Right ventricle myocardium superior (tissue), 1 donor: ENCODE measurements around the gene ATP6V0D1. TPM values are rescaled to one million over a fixed set of nuclear protein-coding genes. Genes with fewer than 3 reads are reported as not detected.

Experiments used
- ATAC-seq: fragments of 200-7000 bp; cut with Tn5 transposase; one replicate; pipeline ENCODE4 v1.9.1; 2020; ENCODE audit warnings: mild to moderate bottlenecking; ENCODE audit not compliant: poor library complexity
- DNase-seq: peaks from one replicate; pipeline ENCODE4 v3.0.0-alpha.2; 2020
- intact Hi-C: fragments of 100-400 bp; cut with DNase I; formaldehyde crosslinking; loops from one replicate; pipeline ENCODE4 v1.11.2; 2022
- total RNA-seq: library from RNA; stranded (reverse); fragmentation: NEBNext Ultra II Directional; extraction: Animal tissue kit (Norgen Biotek cat#: 25700); gene quantifications from one replicate; pipeline ENCODE4 v1.2.1, GENCODE V29; 2021
- donor health status: DM: no; HTN: yes; CAD: no; lungs with severe emphysema.

Gene ATP6V0D1
- total RNA-seq, 1 donor from 2014 or later = 59.9 TPM

GRCh38 chr16:67451061-67451703 is 29.8 kb downstream of the ATP6V0D1 start:
- peak; percentile 8 for ATAC-seq
- DNase-seq = peak; percentile 68
- intact Hi-C loops = no loop called here

GRCh38 chr16:67449739-67450138 is 31.2 kb downstream of the ATP6V0D1 start:
- intact Hi-C loops = no loop called here
- ATAC-seq (peak; percentile 53), DNase-seq (peak; percentile 79)

- DNase-seq (peak; percentile 86), ATAC-seq (peak; percentile 70)
- intact Hi-C loops = no loop called here
Measured at GRCh38 chr16:67449336-67449735, 31.6 kb downstream of the ATP6V0D1 start.

DNA sequence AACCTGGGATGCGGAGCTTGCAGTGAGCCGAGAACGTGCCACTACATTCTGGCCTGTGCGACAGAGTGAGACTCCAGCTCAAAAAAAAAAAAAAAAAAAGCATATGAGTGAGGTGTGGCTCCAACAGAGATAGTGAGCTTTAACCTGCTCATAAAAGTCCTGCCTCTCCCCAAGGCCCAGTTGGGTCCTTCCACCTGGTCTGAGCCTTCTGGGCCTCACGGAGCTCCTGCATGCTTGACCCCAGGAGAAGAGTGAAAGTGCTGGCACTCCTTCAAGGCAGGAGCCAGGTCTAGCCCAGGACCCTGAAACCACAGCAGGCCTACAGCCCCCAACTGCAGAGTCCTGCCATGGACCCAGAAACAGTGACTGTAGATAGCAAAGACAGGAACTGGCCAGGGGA is 32.4 kb downstream of the ATP6V0D1 start:
- DNase-seq (no peak), ATAC-seq (no peak)
- intact Hi-C loops = no loop called here

GRCh38 chr16:67447508-67448076 is 33.4 kb downstream of the ATP6V0D1 start:
- peak; percentile 69 for DNase-seq
- peak; percentile 7 for ATAC-seq
- intact Hi-C loops = no loop called here

- no peak for ATAC-seq
- intact Hi-C loops = no loop called here
- no peak for DNase-seq
Measured at GRCh38 chr16:67446968-67447507, 33.9 kb downstream of the ATP6V0D1 start.

- DNase-seq = peak; percentile 76
- intact Hi-C loops = no loop called here
- ATAC-seq = peak; percentile 15
Measured at GRCh38 chr16:67445913-67446907, 34.7 kb downstream of the ATP6V0D1 start.

- DNase-seq (peak; percentile 81), ATAC-seq (peak; percentile 36)
- intact Hi-C loops = no loop called here
Measured at GRCh38 chr16:67445441-67445912, 35.5 kb downstream of the ATP6V0D1 start.

DNA sequence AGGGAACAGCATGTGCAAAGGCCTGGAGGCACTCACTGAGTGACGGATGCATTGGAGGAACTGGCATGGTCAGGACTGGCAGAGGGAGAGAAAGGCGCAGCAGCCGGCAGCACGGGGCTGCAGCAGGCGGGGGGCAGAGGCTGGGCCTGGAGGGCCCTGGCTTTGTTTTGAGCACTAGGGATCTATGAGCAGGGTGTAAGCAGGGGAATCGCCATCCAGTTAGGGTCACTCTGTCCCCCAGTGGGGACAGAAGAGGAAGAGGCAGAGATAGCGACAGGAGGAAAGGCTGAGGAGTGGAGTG is 35.9 kb downstream of the ATP6V0D1 start:
- no peak for ATAC-seq
- intact Hi-C loops = no loop called here
- no peak for DNase-seq

GRCh38 chr16:67444259-67445125 is 36.5 kb downstream of the ATP6V0D1 start:
- no peak for DNase-seq
- intact Hi-C loops = no loop called here
- ATAC-seq = no peak

- peak; percentile 56 for ATAC-seq
- peak; percentile 78 for DNase-seq
- intact Hi-C loops = no loop called here
Measured at GRCh38 chr16:67443265-67443664, 37.7 kb downstream of the ATP6V0D1 start.

DNA sequence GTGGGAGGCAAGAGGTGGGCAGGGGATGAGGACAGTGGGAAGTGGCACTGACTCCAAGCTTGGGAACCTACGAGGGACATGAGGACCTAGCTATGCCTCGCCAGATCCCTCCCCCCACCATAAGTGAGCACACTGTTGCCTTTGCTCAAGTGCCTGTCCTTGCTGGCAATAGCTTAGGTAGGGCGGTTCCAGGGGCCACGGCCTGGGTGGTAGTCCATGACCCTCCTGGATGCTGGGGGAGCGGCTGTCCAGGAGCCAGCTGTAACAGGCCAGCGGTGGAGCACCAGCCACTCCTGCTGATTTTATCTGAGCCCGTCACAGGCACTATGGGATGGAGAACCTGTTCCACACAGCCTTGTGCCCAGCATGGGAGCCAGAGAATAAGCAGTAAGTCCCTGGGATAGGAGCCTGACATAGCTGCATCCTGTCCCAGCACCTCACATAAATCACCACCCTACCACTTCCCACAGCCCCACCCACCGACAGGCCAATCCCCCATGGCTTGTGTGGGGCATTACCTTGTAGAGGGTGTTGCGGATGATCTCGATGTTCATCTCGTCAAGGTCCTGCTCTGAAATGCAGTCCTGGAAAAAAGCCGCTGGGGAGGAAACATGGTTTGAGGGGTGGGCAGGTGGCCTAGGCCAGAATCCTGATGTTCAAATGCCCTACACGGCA is 38.2 kb downstream of the ATP6V0D1 start:
- no peak for ATAC-seq
- intact Hi-C loops = no loop called here
- peak; percentile 46 for DNase-seq

- peak; percentile 48 for ATAC-seq
- intact Hi-C loops = no loop called here
Measured at GRCh38 chr16:67441907-67442306, 39.0 kb downstream of the ATP6V0D1 start.

GRCh38 chr16:67441271-67441753 is 39.6 kb downstream of the ATP6V0D1 start:
- DNase-seq (peak; percentile 56), ATAC-seq (peak; percentile 14)
- intact Hi-C loops = no loop called here

More at GRCh38 chr16:67441907-67442306, 39.0 kb downstream of the ATP6V0D1 start:
- peak; percentile 71 for DNase-seq

DNA sequence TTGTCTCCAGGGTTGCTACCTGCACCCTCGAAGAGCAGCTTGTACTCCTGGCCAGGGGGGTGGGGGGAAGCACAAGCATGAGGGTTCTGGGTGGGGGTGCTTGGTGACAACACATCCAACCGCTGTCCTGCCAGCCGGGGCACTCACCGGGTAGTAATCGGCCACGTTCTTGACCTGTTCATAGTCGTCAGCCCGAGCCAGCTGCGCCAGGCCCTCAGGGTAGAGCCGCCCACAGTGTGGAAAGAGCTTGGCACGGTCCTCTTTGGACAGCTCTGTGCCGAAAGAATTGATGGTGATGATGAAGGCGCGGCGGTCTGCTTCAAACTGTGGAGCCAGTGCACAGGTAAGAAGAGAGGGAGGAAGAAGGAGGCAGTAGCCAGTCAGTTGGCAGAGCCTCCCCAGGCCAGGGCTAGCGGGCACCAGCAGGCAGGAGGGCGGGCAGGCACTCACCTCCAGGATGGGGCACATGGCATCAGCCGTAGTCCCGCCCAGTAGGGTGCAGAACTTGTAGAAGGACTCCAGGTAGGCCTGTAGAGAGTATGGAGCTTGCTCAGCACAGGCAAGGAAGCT is 42.0 kb downstream of the ATP6V0D1 start:
- ATAC-seq = no peak
- intact Hi-C loops = no loop called here
- DNase-seq = no peak

DNA sequence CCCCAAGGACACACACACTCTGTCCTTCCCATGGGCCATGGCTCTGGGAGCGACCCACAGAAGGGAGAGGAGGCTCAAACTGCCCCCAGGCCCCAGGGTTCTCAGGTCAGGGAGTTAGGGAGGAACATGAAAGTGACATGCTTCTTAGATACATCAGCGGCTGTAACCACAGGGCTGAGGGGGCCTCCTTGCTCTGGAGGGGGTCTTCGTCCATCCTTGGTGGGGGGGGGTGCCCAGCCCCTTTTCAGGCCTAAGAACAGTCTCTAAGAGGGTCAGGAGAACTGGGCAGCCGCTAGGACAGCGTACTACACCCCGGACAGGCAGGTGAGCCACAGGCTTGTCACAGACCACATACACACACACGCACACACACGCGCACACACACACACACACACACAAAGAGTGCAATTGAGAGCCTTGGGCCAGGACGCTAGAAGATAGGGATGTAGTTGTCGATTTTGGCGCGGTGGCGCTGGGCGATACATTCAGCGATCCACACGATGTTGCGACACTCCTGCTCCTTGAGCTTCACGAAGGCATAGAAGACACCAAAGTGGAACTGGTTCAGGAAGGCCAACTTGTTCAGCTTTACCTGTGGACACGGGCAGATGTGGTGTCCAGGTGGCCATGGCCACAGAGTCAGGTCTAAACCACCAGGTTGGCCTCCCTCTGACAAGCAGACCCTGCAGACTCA is 42.7 kb downstream of the ATP6V0D1 start:
- intact Hi-C loops = no loop called here
- DNase-seq (no peak), ATAC-seq (no peak)

DNA sequence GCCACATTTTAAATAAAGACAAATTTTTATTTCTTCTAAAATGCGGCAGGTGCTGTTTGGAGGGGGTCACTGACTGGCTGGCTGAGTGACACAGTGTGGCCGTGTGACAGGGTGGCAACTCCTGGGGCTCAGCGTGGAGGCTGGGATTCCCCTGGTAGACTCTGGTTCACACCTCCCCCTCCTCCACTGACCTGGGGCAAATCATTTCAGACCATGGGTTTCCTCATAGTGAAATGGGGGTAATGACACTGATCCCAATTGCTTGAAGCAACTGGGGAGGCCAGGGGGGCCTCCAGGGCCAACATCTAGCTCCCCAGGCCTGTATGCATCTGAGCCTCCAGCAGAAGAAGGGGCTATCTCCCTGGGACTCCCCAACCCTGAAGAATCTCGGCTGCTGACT is 43.4 kb downstream of the ATP6V0D1 start:
- DNase-seq (no peak), ATAC-seq (no peak)
- intact Hi-C loops = no loop called here
